ENCODE data around the gene SLC39A11. TPM values are rescaled to one million over a fixed set of nuclear protein-coding genes. Genes with fewer than 3 reads are reported as not detected.

SLC39A11 gene
- polyA plus RNA-seq, 1 donor from 2014 or later = 8.0 TPM

DNA sequence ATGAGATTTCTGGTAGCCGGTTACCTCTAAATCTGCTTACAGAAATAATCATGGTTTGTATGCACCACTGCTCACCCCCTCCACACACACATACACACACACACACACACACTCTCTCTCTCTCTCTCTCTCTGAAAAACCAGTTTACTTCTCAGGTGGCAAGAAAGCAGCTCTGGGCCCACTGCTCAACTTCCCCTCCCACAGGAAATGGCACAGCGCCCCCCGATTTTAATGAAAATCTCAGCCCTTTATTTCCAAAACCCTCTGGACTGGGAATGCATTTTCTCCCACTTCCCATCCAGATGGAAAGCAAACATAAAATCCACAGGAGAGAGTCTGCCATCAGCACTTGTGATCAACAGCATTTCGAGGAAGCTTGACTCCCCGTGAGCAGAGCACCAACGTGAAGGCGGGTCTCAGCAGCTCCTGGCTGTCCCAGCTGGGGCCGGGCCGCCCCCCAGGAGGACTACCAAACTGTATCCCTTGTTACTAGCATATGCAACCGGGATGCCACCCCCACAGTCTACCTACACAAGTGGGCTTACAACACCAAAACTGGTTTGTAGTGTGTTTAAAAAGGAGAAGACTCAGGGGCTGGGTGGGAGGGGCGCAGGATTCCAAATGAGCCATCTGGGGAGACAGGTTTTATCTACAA lies 121.1 kb downstream of the SLC39A11 start:
- Histone ChIP-seq H3K9ac (ENCODE audit: low read length) (no peak overlapping the region), H3F3A (ENCODE audit: insufficient read depth, low read length, poor library complexity, severe bottlenecking) (no peaks in the 10 kb centered on the region), H3K36me3 (ENCODE audit: insufficient read depth, low read length) (no peaks in the 10 kb centered on the region), H3K4me2 (ENCODE audit: low read length) (no peak overlapping the region), H3K9me3 (ENCODE audit: low read length) (no peaks in the 10 kb centered on the region), H3K79me2 (replicated peaks; ENCODE audit: insufficient read depth, low read length) (no peaks in the 10 kb centered on the region), H3K27ac (ENCODE audit: low read length) (peak overlapping the region; percentile 57), H2AFZ (ENCODE audit: low read depth, low read length) (no peak overlapping the region), H3K4me3 (ENCODE audit: low read length) (no peak overlapping the region), H4K20me1 (ENCODE audit: insufficient read depth) (no peaks in the 10 kb centered on the region), H3K27me3 (ENCODE audit: insufficient read depth, low read depth, low read length) (no peaks in the 10 kb centered on the region), H3K9me2 (ENCODE audit: insufficient read depth, low read length) (no peaks in the 10 kb centered on the region)
- TF ChIP-seq SMC3 (conservative IDR thresholded peaks at IDR 0.05; ENCODE audit: poor library complexity) (no peak), TAF1 (IDR thresholded peaks at IDR 0.05; ENCODE audit: low read depth) (no peak), EZH2 (IDR thresholded peaks at IDR 0.05; ENCODE audit: borderline replicate concordance, insufficient read depth, low read length, poor library complexity, severe bottlenecking) (no peak), EP300 (conservative IDR thresholded peaks at IDR 0.05; ENCODE audit: poor library complexity, severe bottlenecking) (no peak), POLR2AphosphoS5 (IDR thresholded peaks at IDR 0.05) (no peak), RAD21 (conservative IDR thresholded peaks at IDR 0.05) (no peak), MXI1 (conservative IDR thresholded peaks at IDR 0.05; ENCODE audit: poor library complexity, severe bottlenecking) (no peak)
- TF ChIP-seq, protein P1, sequence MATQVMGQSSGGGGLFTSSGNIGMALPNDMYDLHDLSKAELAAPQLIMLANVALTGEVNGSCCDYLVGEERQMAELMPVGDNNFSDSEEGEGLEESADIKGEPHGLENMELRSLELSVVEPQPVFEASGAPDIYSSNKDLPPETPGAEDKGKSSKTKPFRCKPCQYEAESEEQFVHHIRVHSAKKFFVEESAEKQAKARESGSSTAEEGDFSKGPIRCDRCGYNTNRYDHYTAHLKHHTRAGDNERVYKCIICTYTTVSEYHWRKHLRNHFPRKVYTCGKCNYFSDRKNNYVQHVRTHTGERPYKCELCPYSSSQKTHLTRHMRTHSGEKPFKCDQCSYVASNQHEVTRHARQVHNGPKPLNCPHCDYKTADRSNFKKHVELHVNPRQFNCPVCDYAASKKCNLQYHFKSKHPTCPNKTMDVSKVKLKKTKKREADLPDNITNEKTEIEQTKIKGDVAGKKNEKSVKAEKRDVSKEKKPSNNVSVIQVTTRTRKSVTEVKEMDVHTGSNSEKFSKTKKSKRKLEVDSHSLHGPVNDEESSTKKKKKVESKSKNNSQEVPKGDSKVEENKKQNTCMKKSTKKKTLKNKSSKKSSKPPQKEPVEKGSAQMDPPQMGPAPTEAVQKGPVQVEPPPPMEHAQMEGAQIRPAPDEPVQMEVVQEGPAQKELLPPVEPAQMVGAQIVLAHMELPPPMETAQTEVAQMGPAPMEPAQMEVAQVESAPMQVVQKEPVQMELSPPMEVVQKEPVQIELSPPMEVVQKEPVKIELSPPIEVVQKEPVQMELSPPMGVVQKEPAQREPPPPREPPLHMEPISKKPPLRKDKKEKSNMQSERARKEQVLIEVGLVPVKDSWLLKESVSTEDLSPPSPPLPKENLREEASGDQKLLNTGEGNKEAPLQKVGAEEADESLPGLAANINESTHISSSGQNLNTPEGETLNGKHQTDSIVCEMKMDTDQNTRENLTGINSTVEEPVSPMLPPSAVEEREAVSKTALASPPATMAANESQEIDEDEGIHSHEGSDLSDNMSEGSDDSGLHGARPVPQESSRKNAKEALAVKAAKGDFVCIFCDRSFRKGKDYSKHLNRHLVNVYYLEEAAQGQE (IDR thresholded peaks at IDR 0.05; ENCODE audit: borderline replicate concordance) = no peak
- TF ChIP-seq, protein P2, sequence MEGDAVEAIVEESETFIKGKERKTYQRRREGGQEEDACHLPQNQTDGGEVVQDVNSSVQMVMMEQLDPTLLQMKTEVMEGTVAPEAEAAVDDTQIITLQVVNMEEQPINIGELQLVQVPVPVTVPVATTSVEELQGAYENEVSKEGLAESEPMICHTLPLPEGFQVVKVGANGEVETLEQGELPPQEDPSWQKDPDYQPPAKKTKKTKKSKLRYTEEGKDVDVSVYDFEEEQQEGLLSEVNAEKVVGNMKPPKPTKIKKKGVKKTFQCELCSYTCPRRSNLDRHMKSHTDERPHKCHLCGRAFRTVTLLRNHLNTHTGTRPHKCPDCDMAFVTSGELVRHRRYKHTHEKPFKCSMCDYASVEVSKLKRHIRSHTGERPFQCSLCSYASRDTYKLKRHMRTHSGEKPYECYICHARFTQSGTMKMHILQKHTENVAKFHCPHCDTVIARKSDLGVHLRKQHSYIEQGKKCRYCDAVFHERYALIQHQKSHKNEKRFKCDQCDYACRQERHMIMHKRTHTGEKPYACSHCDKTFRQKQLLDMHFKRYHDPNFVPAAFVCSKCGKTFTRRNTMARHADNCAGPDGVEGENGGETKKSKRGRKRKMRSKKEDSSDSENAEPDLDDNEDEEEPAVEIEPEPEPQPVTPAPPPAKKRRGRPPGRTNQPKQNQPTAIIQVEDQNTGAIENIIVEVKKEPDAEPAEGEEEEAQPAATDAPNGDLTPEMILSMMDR (IDR thresholded peaks at IDR 0.05; ENCODE audit: poor library complexity, severe bottlenecking) = no peak

DNA sequence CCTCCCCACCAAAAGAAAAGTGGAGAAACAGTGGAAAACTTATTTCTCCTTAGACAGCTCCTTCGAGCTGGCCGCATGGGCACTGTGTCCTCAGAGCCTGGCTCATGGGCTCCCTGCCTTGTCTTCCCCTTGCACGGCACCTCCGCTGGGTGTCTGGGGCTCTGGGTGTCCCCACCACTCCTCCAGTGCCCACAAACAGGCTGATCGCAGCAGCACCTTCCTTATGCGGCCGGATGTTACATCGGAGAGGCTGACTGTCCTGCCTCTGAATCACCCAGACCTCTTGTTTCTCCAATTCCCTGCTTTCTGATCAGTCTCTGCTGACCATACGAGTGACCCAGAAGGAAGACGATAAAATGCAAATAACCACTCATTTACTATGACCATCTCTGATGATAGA lies 121.7 kb downstream of the SLC39A11 start:
- H3K4me3 ChIP-seq (ENCODE audit: low read length) = no peak overlapping the region
- no peaks in the 10 kb centered on the region for H3K79me2 ChIP-seq (replicated peaks; ENCODE audit: insufficient read depth, low read length)
- H3K9ac ChIP-seq (ENCODE audit: low read length) = peak overlapping the region; percentile 34
- no peak overlapping the region for H3K4me2 ChIP-seq (ENCODE audit: low read length)
- TF ChIP-seq MXI1 (conservative IDR thresholded peaks at IDR 0.05; ENCODE audit: poor library complexity, severe bottlenecking) (no peak), SMC3 (conservative IDR thresholded peaks at IDR 0.05; ENCODE audit: poor library complexity) (no peak), TAF1 (IDR thresholded peaks at IDR 0.05; ENCODE audit: low read depth) (no peak), POLR2AphosphoS5 (IDR thresholded peaks at IDR 0.05) (no peak), RAD21 (conservative IDR thresholded peaks at IDR 0.05) (no peak), EZH2 (IDR thresholded peaks at IDR 0.05; ENCODE audit: borderline replicate concordance, insufficient read depth, low read length, poor library complexity, severe bottlenecking) (no peak), EP300 (conservative IDR thresholded peaks at IDR 0.05; ENCODE audit: poor library complexity, severe bottlenecking) (no peak)
- TF ChIP-seq, protein P1 (IDR thresholded peaks at IDR 0.05; ENCODE audit: borderline replicate concordance) = no peak
- TF ChIP-seq, protein P2 (IDR thresholded peaks at IDR 0.05; ENCODE audit: poor library complexity, severe bottlenecking) = no peak
- H4K20me1 ChIP-seq (ENCODE audit: insufficient read depth) = no peaks in the 10 kb centered on the region
- no peaks in the 10 kb centered on the region for H3K9me3 ChIP-seq (ENCODE audit: low read length)
- H3K9me2 ChIP-seq (ENCODE audit: insufficient read depth, low read length) = no peaks in the 10 kb centered on the region
- no peaks in the 10 kb centered on the region for H3K27me3 ChIP-seq (ENCODE audit: insufficient read depth, low read depth, low read length)
- peak overlapping the region; percentile 57 for H3K27ac ChIP-seq (ENCODE audit: low read length)
- no peaks in the 10 kb centered on the region for H3K36me3 ChIP-seq (ENCODE audit: insufficient read depth, low read length)
- H3F3A ChIP-seq (ENCODE audit: insufficient read depth, low read length, poor library complexity, severe bottlenecking) = no peaks in the 10 kb centered on the region
- no peak overlapping the region for H2AFZ ChIP-seq (ENCODE audit: low read depth, low read length)
